NT2/D1 (cell line): ENCODE results near the gene YWHAE.
"Not testable (repeated sequence)": the region's sequence is repeated elsewhere in the genome, so short reads cannot be mapped to it uniquely, and the experiment has no call there.

ENCODE experiments used
- SUZ12 ChIP-seq: IDR thresholded peaks from 2 replicates; pipeline ENCODE4 v1.6.1; 2011; ENCODE audit not compliant: insufficient read length, insufficient read depth; ENCODE audit errors: extremely low read depth
- ZNF274 ChIP-seq: IDR thresholded peaks from 2 replicates; pipeline ENCODE4 v1.6.1; 2011; ENCODE audit warnings: mild to moderate bottlenecking, low read depth, low read length

DNA sequence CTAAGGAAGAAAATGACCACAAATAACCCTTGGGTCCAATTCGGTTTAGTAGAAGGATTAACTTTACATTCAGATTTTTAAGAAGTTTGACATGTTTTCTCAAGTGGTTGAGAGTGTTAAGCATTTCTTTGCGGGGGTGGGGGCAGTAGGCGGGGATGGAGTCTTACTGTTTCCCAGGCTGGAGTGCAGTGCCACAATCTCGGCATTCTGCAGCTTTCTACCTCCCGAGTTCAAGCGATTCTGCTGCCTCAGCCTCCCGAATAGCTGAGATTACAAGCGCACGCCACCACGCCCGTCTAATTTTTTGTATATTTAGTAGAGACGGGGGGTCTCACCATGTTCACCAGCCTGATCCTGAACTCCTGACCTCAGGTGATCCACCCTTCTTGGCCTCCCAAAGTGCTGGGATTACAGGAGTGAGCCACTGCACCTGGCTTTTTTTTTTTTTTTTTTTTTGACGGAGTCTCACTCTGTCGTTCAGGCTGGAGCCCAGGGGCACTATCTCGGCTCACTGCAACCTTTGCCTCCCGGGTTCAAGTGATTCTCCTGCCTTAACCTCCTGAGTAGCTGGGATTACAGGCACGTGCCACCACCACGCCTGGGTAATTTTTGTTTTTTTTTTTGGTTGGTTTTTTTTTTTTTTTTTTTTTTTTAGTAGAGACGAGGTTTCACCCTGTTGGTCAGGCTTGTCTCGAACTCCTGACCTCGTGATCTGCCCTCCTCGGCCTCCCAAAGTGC lies 12.4 kb downstream of the YWHAE start:
- TF ChIP-seq SUZ12, ZNF274: not testable (repeated sequence)
